Ascending aorta (tissue), 2 donors: Measurements from ENCODE around the gene CD99. TPM values are rescaled to one million over a fixed set of nuclear protein-coding genes. Genes with fewer than 3 reads are reported as not detected.

Experiments used
- DNase-seq, 2 donors: peaks; one replicate each; pipeline ENCODE4 v3.0.0-alpha.2; 2019; ENCODE audit warnings: low spot score in 2 of 2
- H3K27ac ChIP-seq, 2 donors: fragments of 200-600 bp; sonication (generic); one replicate each; pipeline ENCODE4 v1.5.1; 2016 to 2017; ENCODE audit warnings: mild to moderate bottlenecking in 1 of 2
- H3K27me3 ChIP-seq: fragments of 200-600 bp; sonication (generic); one replicate; pipeline ENCODE4 v1.5.1; 2017
- H3K36me3 ChIP-seq, 2 donors: fragments of 200-600 bp; sonication (generic); one replicate each; pipeline ENCODE4 v1.5.1; 2016
- H3K4me1 ChIP-seq, 2 donors: fragments of 200-600 bp; sonication (generic); one replicate each; pipeline ENCODE4 v1.5.1; 2016 to 2017; ENCODE audit warnings: mild to moderate bottlenecking in 1 of 2
- H3K4me3 ChIP-seq, 2 donors: fragments of 200-600 bp; sonication (generic); one replicate each; pipeline ENCODE4 v1.5.1; 2016 to 2017; ENCODE audit warnings: mild to moderate bottlenecking in 1 of 2
- H3K9me3 ChIP-seq, 2 donors: fragments of 200-600 bp; sonication (generic); one replicate each; pipeline ENCODE4 v1.5.1; 2016
- intact Hi-C: fragments of 100-400 bp; cut with DNase I; formaldehyde crosslinking; loops from one replicate; pipeline ENCODE4 v1.15.1; 2023
- total RNA-seq: library from RNA; depleted of rRNA; stranded (reverse); fragments of >200 nt; gene quantifications from one replicate; pipeline ENCODE4 v1.1.0, GENCODE V29; 2016
- TF ChIP-seq, protein P1 (sequence below), 3 experiments: fragments of 200-600 bp in 2 of 3; fragments of 450-650 bp in 1 of 3; sonication (generic) in 2 of 3; IDR thresholded peaks; one replicate each; pipeline ENCODE4 v1.5.1; 2016 to 2019; ENCODE audit warnings: antibody characterized with exemption in 3 of 3, mild to moderate bottlenecking in 1 of 3, moderate library complexity in 1 of 3

Gene CD99
- total RNA-seq, 1 donor from 2014 or later = 262 TPM

DNA sequence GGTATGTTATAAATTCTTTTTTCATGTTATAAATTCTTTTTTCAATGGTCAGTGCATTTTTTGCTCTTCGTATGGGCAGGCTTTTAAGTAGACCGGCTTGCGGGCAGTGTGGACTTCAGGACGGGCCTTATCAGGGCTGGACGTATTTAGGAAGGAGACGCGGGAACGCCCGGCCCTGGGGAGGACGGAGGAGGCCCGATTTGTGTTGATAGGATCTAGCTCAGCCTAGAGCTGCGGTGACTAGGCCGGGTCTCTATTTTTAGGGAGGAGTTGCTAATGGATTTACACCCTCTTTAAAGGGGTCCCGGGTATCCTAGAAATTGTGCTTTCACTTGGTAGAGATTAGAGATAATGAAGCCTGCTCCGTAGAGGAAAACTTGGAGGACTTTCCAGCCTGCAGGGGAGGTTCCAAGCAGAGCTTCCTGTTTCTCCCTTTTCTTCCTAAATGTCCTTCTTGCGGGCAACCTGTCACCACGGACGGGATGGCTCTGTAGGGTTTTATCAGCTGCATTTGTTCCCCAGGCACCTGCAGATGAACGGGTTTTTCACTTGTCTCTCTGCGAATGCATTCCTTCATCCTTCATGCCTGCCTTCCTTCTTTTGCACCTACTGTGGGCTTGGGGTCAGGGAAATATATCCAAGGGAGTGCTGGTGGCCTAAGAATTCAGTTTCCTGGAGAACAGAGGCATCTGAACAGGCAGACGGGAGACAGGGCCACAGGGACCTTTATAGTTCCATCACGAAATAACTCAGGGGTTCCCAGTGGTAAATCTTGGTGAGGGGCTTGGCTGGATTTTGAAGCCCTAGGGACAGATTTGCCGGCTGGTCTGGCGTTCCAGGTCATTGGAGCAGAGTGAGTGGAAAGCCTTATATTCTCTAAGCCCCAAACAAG is 1.4 kb downstream of the CD99 start:
- no peaks in the 10 kb centered on the region for H3K9me3 ChIP-seq
- intact Hi-C loops = loop anchor here (1.0 to 10.0 kb wide), 6 partner anchors 15 to 1300 kb away; partner anchors contain the start of genes AKAP17A, ARSD, DHRSX and SLC25A6
- peak overlapping the region; percentile 76 to 79 for H3K27ac ChIP-seq
- H3K36me3 ChIP-seq = peaks cover 0 to under 1% of the 10 kb centered on the region in 2 donors
- TF ChIP-seq, protein P1, sequence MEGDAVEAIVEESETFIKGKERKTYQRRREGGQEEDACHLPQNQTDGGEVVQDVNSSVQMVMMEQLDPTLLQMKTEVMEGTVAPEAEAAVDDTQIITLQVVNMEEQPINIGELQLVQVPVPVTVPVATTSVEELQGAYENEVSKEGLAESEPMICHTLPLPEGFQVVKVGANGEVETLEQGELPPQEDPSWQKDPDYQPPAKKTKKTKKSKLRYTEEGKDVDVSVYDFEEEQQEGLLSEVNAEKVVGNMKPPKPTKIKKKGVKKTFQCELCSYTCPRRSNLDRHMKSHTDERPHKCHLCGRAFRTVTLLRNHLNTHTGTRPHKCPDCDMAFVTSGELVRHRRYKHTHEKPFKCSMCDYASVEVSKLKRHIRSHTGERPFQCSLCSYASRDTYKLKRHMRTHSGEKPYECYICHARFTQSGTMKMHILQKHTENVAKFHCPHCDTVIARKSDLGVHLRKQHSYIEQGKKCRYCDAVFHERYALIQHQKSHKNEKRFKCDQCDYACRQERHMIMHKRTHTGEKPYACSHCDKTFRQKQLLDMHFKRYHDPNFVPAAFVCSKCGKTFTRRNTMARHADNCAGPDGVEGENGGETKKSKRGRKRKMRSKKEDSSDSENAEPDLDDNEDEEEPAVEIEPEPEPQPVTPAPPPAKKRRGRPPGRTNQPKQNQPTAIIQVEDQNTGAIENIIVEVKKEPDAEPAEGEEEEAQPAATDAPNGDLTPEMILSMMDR (IDR thresholded peaks at IDR 0.05) = no peak
- H3K27me3 ChIP-seq = no peaks in the 10 kb centered on the region
- peak overlapping the region; percentile 86 to 94 for H3K4me3 ChIP-seq
- peak in 1 of 2 donors; percentile 79 for DNase-seq
- H3K4me1 ChIP-seq = peaks cover 0 to 24% of the 10 kb centered on the region in 2 donors

DNA sequence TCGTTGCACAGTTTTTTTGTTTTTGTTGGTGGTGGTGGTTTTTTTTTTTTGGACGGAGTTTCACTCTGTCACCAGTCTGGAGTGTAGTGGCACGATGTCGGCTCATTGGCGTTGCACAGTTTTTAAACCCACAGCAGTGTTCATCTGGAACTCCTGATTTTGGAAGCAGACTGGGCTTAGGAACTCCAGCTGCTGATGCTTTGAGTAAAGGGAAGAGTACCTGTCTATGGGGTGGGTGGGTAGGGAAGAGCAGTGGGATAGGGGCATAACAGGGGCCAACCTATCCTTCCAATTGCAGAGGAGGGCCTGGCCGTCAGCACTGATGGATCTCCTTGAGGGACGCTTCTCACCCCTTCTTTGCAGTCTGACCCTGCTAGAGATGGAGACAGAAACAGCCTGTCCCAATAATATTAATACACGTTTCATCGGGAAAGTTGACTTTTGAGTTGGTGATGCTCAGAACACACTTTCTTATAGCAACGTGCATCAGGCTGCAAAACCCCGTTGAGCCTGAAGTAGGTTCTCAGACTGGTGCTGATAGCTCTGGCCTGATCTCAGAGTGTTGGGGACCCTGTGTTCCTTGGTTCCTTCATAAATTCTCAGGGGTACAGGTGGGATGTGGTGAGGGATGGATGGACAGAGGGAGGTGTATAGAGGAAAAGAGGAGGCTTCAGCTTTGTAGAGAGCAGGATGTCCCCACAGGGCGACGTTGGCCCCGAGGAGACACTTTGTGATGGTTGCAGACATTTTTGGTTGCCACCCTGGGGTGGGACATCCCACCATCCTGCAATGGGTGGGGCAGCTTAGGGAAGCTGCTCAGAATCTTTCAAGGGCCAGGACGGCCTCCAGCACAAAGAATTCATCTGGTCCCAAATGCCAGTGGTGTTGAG is 2.3 kb downstream of the CD99 start:
- no peak for DNase-seq
- intact Hi-C loops = loop anchor here (5.0 to 10.0 kb wide), 5 partner anchors 111 to 1301 kb away; partner anchors contain the start of genes AKAP17A, ARSD, DHRSX and SLC25A6
- H3K4me1 ChIP-seq = peaks cover 0 to 30% of the 10 kb centered on the region in 2 donors
- peak overlapping the region in 1 of 2 donors; percentile 79 for H3K27ac ChIP-seq
- peaks cover 0 to 4% of the 10 kb centered on the region in 2 donors for H3K36me3 ChIP-seq
- no peaks in the 10 kb centered on the region for H3K9me3 ChIP-seq
- TF ChIP-seq, protein P1 (IDR thresholded peaks at IDR 0.05) = no peak
- H3K27me3 ChIP-seq = no peaks in the 10 kb centered on the region
- H3K4me3 ChIP-seq = peak overlapping the region in 1 of 2 donors; percentile 94

DNA sequence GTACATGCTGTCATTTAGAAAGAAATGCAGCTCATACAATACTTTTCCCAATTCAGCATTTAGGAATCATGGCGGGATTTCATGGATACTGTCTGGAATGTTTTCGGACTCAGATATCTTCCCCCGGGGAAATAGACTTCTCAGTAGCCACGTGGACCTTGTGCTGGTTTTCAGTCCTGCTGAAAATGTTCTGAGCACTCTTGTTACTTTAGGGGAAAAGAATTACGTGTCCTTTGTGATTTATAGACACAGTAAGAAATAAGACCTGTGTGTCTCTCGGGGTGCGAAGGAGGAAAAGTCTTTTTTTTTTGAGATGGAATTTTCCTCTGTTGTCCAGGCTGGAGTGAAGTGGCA is 3.8 kb downstream of the CD99 start:
- intact Hi-C loops = loop anchor here (5.0 to 10.0 kb wide), 5 partner anchors 110 to 1303 kb away; partner anchors contain the start of genes AKAP17A, ARSD, DHRSX and SLC25A6
- no peak for DNase-seq
- Histone ChIP-seq H3K27ac (no peak overlapping the region), H3K9me3 (no peaks in the 10 kb centered on the region), H3K4me3 (no peak overlapping the region), H3K27me3 (no peaks in the 10 kb centered on the region), H3K36me3 (peaks cover 0 to 4% of the 10 kb centered on the region in 2 donors), H3K4me1 (peaks cover 0 to 30% of the 10 kb centered on the region in 2 donors)
- TF ChIP-seq, protein P1 (IDR thresholded peaks at IDR 0.05) = no peak

DNA sequence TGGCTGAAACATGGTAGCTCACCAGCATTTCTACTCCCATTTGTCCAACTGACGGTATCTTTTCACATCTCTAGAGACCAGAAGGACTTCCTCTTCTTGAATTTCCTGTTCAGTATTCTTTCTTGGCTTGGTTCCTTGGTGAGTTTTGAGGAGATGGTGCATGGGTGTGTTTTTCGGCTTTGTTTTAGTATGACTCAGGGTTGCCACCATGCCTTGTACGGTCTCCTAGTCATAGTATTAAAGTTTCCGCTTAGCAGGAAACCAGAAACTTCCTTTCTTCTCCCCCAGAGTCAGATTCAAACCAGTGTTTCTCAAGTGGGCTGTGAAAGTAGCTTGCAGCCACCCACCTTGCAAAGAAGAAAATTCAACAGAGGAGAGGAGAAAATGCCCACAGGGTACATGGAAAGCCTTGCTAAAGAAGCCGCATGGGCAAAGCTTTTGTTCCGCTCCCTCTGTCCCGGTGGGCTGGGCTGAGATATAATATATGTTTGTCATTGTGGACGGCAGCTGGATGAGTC is 5.7 kb downstream of the CD99 start:
- Histone ChIP-seq H3K36me3 (peaks cover 0 to 4% of the 10 kb centered on the region in 2 donors), H3K4me1 (peaks cover 0 to 30% of the 10 kb centered on the region in 2 donors), H3K27me3 (no peaks in the 10 kb centered on the region), H3K9me3 (no peaks in the 10 kb centered on the region), H3K27ac (no peak overlapping the region), H3K4me3 (no peak overlapping the region)
- TF ChIP-seq, protein P1 (IDR thresholded peaks at IDR 0.05) = no peak
- no peak for DNase-seq
- intact Hi-C loops = loop anchor here (10.0 kb wide), 2 partner anchors 108 to 192 kb away; partner anchors contain the start of genes DHRSX and ZBED1

DNA sequence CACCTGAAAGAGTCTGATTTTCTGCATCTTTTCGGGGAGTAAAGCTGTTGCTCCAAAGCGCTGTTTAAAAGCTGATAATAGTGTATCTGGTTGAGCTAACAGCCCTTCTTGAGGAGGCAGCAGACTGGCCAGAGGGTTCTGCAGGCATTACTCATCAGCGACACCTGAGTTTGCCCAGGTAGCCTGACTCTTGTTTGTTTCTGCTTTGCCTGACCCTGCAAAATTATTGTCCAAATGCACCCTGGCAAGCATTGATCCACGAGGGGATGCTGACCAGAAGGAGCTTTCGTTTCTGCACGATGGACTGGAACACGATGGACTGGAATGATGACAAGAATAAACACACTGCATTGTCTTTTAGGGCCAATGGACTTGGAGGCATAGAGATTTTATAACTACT is 6.2 kb downstream of the CD99 start:
- H3K36me3 ChIP-seq = peaks cover 0 to 4% of the 10 kb centered on the region in 2 donors
- peaks cover 0 to 32% of the 10 kb centered on the region in 2 donors for H3K4me1 ChIP-seq

More for the DNA sequence above, 6.2 kb downstream of the CD99 start:
- H3K27ac ChIP-seq = no peak overlapping the region
- H3K4me3 ChIP-seq = no peak overlapping the region
- no peak for DNase-seq
- TF ChIP-seq, protein P1 (IDR thresholded peaks at IDR 0.05) = no peak
- no peaks in the 10 kb centered on the region for H3K27me3 ChIP-seq
- intact Hi-C loops = loop anchor here (10.0 kb wide), 2 partner anchors 107 to 193 kb away; partner anchors contain the start of genes DHRSX and ZBED1
- H3K9me3 ChIP-seq = no peaks in the 10 kb centered on the region
